GM19397 (cell line): Measurements from ENCODE around the gene VAMP4.
A peak's percentile ranks its signal among the peaks of the same experiment; 100 is the strongest.

Source experiments
- ATAC-seq: cut with Tn5 transposase; IDR thresholded peaks from one replicate; pipeline ENCODE4 v1.9.1; 2021; ENCODE audit warnings: mild to moderate bottlenecking, moderate library complexity; ENCODE audit not compliant: unreplicated experiment

VAMP4 gene

GRCh38 chr1:171741872-171742576 lies at the start of gene VAMP4:
VAMP4 (minus strand) TSS chr1:171742065; CDS start chr1:171738414, 3,651 bp downstream.
- peak; percentile 89 for ATAC-seq

- ATAC-seq, result no peak
Observed at GRCh38 chr1:171790318-171790717, 48.5 kb upstream of the VAMP4 start.

DNA sequence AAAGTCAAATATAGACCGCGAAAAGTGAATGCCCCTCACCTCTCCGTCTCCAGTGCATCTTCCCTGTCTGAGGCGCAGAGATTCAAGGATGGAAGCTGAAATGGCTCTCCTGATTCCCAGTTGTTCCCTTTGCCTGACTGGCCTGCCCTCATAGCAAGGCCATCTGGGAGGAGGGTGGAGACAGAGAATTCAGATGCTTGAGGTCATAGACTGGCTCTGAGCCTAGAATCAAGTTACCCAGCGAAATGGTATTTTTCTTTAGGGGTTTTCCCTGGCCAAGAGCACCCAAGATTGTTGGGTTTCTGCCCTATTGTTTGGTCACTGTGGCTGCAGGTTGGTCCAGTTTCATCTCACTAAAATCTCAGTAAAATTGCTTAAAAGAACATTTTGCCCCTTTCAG lies 46.8 kb upstream of the VAMP4 start:
- ATAC-seq, result no peak

DNA sequence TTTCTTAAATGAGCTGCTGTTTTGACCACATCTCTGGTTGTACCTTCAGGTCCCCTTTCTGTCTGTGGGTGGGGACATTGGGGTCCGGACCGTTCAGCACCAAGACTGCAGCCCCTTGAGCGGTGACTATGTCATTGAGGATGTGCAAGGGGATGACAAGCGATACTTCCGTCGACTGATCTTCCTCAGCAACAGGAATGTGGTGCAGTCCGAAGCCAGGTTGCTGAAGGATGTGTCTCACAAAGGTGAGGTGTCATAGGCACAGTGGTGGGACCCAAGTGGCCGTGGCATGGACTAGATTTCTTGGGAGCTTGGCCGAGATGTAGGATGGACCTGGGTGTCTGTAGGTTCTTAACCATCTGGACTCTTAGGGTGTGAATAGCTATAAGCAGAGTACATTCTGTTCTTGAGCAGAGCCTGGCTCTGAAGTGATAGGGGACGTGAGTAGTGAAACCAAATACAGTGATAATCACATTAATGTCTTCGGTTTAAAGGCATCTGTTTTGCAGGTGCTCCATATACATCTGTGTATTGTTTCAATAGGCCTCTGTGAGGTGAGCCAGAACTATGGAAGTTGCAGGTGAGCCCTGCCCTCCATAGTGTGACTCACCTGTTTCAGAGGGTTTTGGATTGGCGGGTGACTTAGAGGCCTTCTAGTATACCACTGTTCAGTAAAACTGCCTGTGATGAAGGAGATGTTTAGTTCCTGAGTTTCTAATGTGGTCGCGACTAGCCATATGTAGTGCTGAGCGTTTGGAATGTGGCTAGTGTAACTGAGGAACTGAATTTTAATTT lies 46.0 kb upstream of the VAMP4 start:
- no peak for ATAC-seq

- ATAC-seq, result no peak
Observed at GRCh38 chr1:171786534-171786933, 44.7 kb upstream of the VAMP4 start.

DNA sequence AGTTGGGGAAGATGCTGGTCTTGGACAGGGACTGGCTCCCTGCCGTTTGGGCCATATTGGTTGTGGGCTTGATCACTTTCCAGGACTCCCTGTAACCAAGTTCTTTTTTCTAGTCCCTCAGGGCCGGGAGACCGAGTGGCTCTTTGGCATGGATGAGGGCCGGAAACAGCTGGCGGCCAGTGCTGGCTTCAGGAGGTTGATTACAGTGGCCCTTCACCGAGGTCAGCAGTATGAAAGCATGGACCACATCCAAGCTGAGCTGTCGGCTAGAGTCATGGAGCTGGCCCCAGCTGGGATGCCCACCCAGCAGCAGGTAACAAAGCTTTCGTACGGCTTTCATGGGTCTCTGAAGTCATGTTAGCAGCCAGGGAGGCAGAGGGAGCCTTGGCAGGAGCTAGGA lies 43.9 kb upstream of the VAMP4 start:
- no peak for ATAC-seq

DNA sequence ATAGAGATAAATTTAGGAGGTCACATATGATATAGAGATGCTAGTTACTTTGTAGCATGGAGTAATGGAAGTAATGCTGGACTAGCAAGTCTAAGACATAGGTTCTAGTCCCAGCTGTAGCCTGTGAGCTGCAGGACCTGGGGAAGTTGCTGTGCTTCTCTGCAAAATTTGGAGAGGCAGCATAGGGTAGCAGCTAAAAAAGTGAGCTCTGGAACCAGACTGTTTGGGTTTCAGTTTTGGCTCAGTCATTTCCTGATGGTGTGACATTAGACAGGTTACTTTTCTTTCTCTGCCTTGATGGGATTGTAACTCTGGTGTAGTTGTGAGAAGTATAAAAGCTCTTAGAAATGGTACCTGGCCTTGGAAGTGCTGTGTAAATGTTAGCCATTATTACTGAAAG lies 42.9 kb upstream of the VAMP4 start:
- ATAC-seq, result no peak

- no peak for ATAC-seq
Observed at GRCh38 chr1:171783816-171784530, 42.1 kb upstream of the VAMP4 start.

DNA sequence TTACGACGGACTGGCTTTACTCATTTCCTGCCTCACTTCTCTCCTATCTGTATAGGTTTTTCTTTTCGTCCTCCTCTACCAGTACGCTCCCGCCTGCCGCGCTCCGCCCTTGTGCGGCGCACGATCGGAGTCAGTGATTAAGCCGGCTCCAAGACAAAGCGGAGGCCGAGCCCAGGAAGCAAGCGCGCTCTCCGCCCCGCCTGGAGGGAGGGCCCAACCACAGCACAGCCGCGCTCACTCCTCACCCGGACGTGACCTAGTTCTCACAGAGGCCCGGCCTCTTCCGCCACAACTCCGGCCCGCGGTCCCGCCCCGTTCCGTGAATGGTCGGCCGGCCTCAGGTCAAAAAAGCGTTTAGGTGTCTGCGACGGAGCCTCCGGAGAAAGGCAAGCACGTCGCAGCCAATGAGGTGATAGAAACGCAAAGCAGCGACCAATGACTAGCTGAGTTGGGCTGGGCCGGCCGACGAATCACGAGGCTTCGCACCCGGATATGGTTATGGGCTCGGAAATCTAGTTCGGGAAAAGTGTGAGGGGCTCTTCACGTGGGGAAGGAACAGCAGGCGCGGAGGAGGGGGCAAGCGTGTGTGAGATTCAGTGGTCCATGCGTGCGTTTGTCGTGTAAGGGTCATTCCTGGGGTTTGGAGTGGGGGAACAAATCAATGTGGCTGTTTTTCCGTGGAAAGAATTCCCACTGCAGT lies 39.5 kb upstream of the VAMP4 start, which contains the start of gene METTL13:
TSS of gene METTL13 (plus strand) at position 485 of the 700 bp plus-strand sequence. CDS start 308 bp downstream, outside the sequence.
- peak; percentile 99 for ATAC-seq

DNA sequence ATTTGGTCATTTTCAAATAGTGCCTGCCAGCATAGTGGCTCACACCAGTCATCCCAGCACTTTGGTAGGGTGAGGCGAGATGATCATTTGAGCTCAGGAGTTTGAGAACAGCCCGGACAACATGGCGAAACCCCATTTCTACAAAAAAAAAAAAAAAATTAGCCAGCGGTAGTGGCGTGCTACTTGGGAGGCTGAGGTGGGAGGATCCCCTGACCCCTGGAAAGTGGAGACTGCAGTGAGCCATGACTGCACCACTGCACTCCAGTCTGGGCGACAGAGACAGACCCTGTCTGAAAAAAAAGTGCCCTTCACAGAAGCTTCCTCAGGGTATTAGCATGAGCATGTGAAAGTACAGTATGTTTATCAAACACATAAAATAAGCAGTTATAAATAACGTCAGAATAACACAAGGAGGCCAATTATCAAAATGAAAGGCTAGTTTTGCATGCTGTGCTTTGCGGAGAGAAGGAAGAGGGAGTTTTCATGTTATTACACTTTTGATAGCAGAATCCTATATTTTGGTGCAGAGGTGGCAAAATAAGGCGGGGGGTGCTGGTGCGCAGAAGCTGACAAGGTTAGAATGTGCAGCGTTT lies 38.8 kb upstream of the VAMP4 start:
- ATAC-seq, result no peak

GRCh38 chr1:171772312-171772711 lies 30.4 kb upstream of the VAMP4 start:
- ATAC-seq, result no peak

DNA sequence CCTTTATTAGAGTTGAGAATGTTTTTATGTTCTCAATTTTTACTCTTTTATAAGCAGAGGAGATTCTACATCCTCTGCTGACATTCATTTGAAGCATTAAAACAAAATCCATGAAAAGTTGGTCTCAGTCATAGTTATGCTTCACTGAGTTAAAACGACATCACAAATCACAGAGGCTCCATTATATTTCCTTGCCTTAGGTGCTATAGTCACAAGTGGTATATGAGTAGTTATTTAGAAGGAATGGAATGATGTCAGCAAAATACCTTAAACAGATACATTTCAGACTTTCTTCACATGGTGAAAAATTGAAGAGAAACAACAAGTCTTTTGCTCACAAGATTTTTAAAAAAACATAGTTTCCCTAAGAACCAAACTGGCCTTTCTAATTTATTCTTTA lies 27.9 kb upstream of the VAMP4 start:
- ATAC-seq, result no peak

GRCh38 chr1:171769171-171769570 lies 27.3 kb upstream of the VAMP4 start:
- no peak for ATAC-seq

GRCh38 chr1:171763764-171764163 lies 21.9 kb upstream of the VAMP4 start:
- ATAC-seq, result no peak

DNA sequence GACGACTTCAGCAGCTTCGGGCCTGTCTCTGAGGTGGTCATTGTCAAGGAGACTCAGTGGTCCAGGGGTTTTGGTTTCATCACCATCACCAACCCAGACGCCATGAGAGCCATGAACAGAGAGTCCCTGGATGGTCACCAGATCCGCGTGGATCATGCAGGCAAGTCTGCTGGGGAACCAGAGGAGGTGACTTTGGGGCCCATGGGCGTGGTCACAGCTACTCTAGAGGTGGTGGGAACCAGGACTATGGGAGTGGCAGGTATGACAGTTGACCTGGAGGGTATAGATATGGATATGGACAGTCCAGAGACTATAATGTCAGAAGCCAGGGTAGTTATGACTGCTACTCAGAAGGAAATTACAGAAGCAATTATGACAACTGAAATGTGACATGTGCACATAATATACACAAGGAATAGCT lies 20.3 kb upstream of the VAMP4 start:
- no peak for ATAC-seq

DNA sequence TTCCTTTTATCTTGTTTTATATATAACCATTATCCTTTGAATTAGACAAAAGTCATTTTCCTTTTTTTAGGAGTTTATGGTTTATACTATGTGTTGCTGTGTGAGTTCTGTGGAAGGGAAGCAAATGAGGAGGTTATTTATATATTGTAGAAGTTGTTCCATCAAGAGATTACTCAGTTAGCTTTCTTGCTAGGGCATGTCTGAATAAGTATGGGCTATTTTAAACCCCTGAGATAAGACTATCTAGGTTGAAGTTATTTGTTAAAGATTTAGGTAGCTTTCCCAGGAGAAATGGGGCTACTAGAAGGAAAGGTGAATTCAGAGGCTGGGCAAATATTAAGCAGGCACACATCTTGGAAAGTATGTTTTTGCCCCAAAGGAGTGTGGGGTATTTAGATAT lies 16.1 kb upstream of the VAMP4 start:
- ATAC-seq, result no peak

- no peak for ATAC-seq
Observed at GRCh38 chr1:171756856-171757255, 15.0 kb upstream of the VAMP4 start.

DNA sequence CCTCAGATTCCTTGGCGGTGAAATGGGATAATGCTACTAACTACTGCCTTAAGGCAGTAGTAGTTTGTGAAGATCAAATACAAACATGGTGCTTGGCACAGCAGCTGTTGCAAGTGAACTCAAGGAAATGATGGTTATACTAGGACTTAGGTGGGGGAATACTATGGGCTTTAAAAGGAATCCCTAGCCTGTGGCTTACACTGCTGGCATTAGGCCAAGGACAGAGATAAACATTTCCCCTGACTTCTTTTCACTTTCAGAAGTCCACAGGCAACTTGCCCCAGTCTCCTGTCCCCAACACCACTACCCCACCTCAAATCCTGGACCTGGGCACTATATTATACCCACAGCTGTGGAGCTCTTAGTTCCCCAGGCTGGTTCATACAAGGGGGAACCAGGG lies 13.1 kb upstream of the VAMP4 start:
- no peak for ATAC-seq

DNA sequence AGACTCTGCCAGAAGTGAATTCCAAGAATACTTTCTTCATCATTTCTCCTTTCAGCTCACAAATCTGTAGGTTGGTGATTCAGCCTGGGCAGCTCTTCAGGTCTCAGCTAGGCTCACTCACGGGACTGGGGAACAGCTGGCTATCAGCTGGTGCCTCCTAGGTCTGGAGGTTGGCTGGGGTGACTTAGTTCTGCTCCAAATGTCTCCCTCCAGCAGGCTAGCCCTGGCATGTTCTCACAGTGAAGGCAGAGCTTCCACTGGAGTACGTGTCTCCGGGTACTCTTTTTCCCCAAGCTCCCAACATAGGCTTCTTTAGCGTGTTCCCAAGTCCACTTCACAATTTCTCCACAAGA lies 12.5 kb upstream of the VAMP4 start:
- ATAC-seq, result no peak

DNA sequence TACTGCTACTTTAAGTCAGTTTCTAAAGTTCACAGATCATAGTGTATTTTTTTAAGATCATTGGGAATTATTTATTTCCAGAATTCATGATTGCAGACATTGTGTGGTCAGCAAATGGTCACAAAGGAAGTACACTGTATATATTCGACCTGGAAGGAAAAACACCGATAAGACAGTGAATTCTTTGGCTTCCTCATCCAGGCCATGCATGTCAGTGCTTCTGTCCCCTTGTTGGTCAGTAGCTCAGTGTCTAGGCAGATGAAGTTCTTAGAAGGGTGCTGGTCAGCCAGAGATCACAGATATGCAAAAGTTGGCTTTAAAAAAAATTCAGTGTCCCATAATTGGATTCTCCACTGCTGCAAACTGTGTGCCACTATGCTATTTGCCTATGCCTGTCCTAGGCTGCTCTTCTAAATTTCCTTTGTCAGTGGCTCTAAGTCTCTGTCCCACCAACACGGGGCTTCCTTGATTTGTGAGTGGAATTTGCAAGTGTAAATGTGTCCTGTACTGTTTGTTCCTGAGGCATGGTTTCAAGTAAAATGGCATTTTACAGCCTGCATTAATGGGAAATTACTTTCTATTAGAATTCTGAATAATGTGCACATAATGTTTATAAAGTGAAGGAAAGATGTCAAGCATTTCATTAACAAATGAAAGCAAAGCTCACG lies 12.0 kb upstream of the VAMP4 start:
- ATAC-seq, result no peak
